A549 (cell line): Measurements from ENCODE around the gene COL8A1. TPM values are rescaled to one million over a fixed set of nuclear protein-coding genes. Genes with fewer than 3 reads are reported as not detected.

Experiments
- ATAC-seq, 2 experiments: fragments of 200-7000 bp in 1 of 2; fragments of >200 bp in 1 of 2; cut with Nextera tagmentation in 1 of 2; cut with Tn5 transposase in 1 of 2; 3 replicates each; pipeline versions ENCODE4 v1.8.0 to v1.9.1; 2018 to 2020; ENCODE audit warnings: mild to moderate bottlenecking in 1 of 2, moderate library complexity in 1 of 2
- CTCF ChIA-PET: fragments of 300-600 bp; sonication (Branson Sonifier 250); formaldehyde crosslinking; extraction: SDS; loops from one replicate; lab custom pipeline; 2021; ENCODE audit warnings: antibody characterized with exemption, inconsistent platforms; lab: Yijun Ruan, JAX
- POLR2A ChIA-PET: fragments of 350-600 bp; formaldehyde crosslinking; extraction: SDS; loops from one replicate; lab custom pipeline; 2021; ENCODE audit warnings: antibody characterized with exemption, inconsistent platforms; lab: Yijun Ruan, JAX
- DNase-seq, 2 experiments: peaks; one replicate each; pipeline versions ENCODE4 v3.0.0 to v3.0.0-alpha.2; 2011 to 2016; ENCODE audit warnings: low read depth in 1 of 2, low spot score in 1 of 2
- FAIRE-seq: peaks from 2 replicates; lab custom pipeline; 2011; peaks lifted over from hg19 to GRCh38; lab: Jason Lieb, UNC
- H3K27ac ChIP-seq, 2 experiments: fragments of >200 bp; sonication (Bioruptor Twin); formaldehyde crosslinking; 3 replicates each; pipeline ENCODE4 v1.5.1; 2016 to 2017
- H3K4me1 ChIP-seq: fragments of >200 bp; sonication (Bioruptor Twin); formaldehyde crosslinking; 3 replicates; pipeline ENCODE4 v1.6.1; 2016
- H3K4me2 ChIP-seq: fragments of >200 bp; sonication (Bioruptor Twin); formaldehyde crosslinking; 3 replicates; pipeline ENCODE4 v1.6.1; 2016
- H3K4me3 ChIP-seq: fragments of >200 bp; sonication (Bioruptor Twin); formaldehyde crosslinking; 3 replicates; pipeline ENCODE4 v1.5.1; 2016
- H3K9me3 ChIP-seq: fragments of >200 bp; sonication (Bioruptor Twin); formaldehyde crosslinking; 3 replicates; pipeline ENCODE4 v1.6.1; 2016
- BCL3 ChIP-seq: fragments of >200 bp; sonication (Bioruptor Twin); formaldehyde crosslinking; IDR thresholded peaks from 3 replicates; pipeline ENCODE4 v1.6.1; 2016
- CBX2 ChIP-seq: fragments of 200-600 bp; sonication (generic); IDR thresholded peaks from 2 replicates; pipeline ENCODE4 v1.6.1; 2016; ENCODE audit warnings: low read depth, mild to moderate bottlenecking, borderline replicate concordance
- CBX8 ChIP-seq: fragments of 200-600 bp; sonication (generic); IDR thresholded peaks from 2 replicates; pipeline ENCODE4 v1.6.1; 2016
- CEBPB ChIP-seq, 2 experiments: fragments of >200 bp in 1 of 2; sonication (Bioruptor Twin) in 1 of 2; formaldehyde crosslinking in 1 of 2; IDR thresholded peaks; 2 replicates each; pipeline ENCODE4 v1.6.1; 2012 to 2016
- CHD4 ChIP-seq: fragments of 200-600 bp; sonication (generic); IDR thresholded peaks from 2 replicates; pipeline ENCODE4 v1.6.1; 2016; ENCODE audit warnings: antibody characterized with exemption, mild to moderate bottlenecking, borderline replicate concordance
- EP300 ChIP-seq, 2 experiments: fragments of >200 bp; sonication (Bioruptor Twin); formaldehyde crosslinking; IDR thresholded peaks; 2 replicates in 1 of 2; 3 replicates in 1 of 2; pipeline ENCODE4 v1.6.1; 2016 to 2017
- FOSB ChIP-seq: fragments of 250-450 bp; sonication (Bioruptor Pico); IDR thresholded peaks from 2 replicates; pipeline ENCODE4 v1.5.0; 2020; ENCODE audit warnings: mild to moderate bottlenecking, moderate library complexity
- FOSL2 ChIP-seq, 2 experiments: fragments of 450-650 bp in 1 of 2; fragments of >200 bp in 1 of 2; sonication (Bioruptor Twin) in 1 of 2; formaldehyde crosslinking; IDR thresholded peaks; 2 replicates each; pipeline versions ENCODE4 v1.5.0 to v1.6.1; 2016 to 2020; ENCODE audit warnings: mild to moderate bottlenecking in 1 of 2, moderate library complexity in 1 of 2
- GATA3 ChIP-seq: IDR thresholded peaks from 2 replicates; pipeline ENCODE4 v1.6.1; 2012; ENCODE audit warnings: borderline replicate concordance
- HDAC2 ChIP-seq: fragments of 200-600 bp; sonication (generic); IDR thresholded peaks from 2 replicates; pipeline ENCODE4 v1.6.1; 2016
- HOXA7 ChIP-seq: fragments of 250-450 bp; sonication (Bioruptor Pico); IDR thresholded peaks from 2 replicates; pipeline ENCODE4 v1.5.0; 2020; ENCODE audit warnings: mild to moderate bottlenecking, moderate library complexity
- HOXB13 ChIP-seq: fragments of 250-450 bp; sonication (Bioruptor Pico); IDR thresholded peaks from 2 replicates; pipeline ENCODE4 v1.5.0; 2020; ENCODE audit warnings: low read depth, mild to moderate bottlenecking, moderate library complexity
- HOXB5 ChIP-seq: fragments of 250-450 bp; sonication (Bioruptor Pico); IDR thresholded peaks from 2 replicates; pipeline ENCODE4 v1.5.0; 2020; ENCODE audit warnings: mild to moderate bottlenecking, moderate library complexity
- JUNB ChIP-seq: fragments of >200 bp; sonication (Bioruptor Twin); formaldehyde crosslinking; IDR thresholded peaks from 2 replicates; pipeline ENCODE4 v1.6.1; 2016
- MAFK ChIP-seq: fragments of 450-650 bp; IDR thresholded peaks from 2 replicates; pipeline ENCODE4 v1.6.1; 2014; ENCODE audit not compliant: partially characterized antibody
- MAX ChIP-seq: IDR thresholded peaks from 2 replicates; pipeline ENCODE4 v1.6.1; 2012
- NR3C1 ChIP-seq: fragments of >200 bp; sonication (Bioruptor Twin); formaldehyde crosslinking; IDR thresholded peaks from 3 replicates; pipeline ENCODE4 v1.6.1; 2017
- RAD21 ChIP-seq, 2 experiments: fragments of >200 bp in 1 of 2; sonication (Bioruptor Twin) in 1 of 2; formaldehyde crosslinking in 1 of 2; IDR thresholded peaks in 1 of 2; conservative IDR thresholded peaks in 1 of 2; 2 replicates in 1 of 2; 3 replicates in 1 of 2; pipeline ENCODE4 v1.6.1; 2012 to 2018; ENCODE audit warnings: inconsistent platforms in 1 of 2
- RARB ChIP-seq: fragments of 250-450 bp; sonication (Bioruptor Pico); IDR thresholded peaks from 2 replicates; pipeline ENCODE4 v1.8.0; 2021; ENCODE audit warnings: mild to moderate bottlenecking, moderate library complexity
- RCOR1 ChIP-seq: fragments of 150-350 bp; IDR thresholded peaks from 2 replicates; pipeline ENCODE4 v1.6.1; 2014; ENCODE audit warnings: antibody characterized with exemption, low read length, low read depth
- RFX5 ChIP-seq: fragments of 450-650 bp; IDR thresholded peaks from 2 replicates; pipeline ENCODE4 v1.7.1; 2014; ENCODE audit warnings: antibody characterized with exemption, mild to moderate bottlenecking, moderate library complexity
- RNF2 ChIP-seq: fragments of 200-600 bp; sonication (generic); IDR thresholded peaks from 2 replicates; pipeline ENCODE4 v1.6.1; 2016; ENCODE audit warnings: low read depth, mild to moderate bottlenecking, antibody characterized with exemption, moderate library complexity, borderline replicate concordance
- SMC3 ChIP-seq: fragments of >200 bp; sonication (Bioruptor Twin); formaldehyde crosslinking; IDR thresholded peaks from 3 replicates; pipeline ENCODE4 v1.6.1; 2018; ENCODE audit warnings: inconsistent platforms
- SREBF2 ChIP-seq: fragments of 450-650 bp; IDR thresholded peaks from 2 replicates; pipeline ENCODE4 v1.6.1; 2014; ENCODE audit warnings: mild to moderate bottlenecking, moderate library complexity
- TP53 ChIP-seq: fragments of 250-450 bp; sonication (Bioruptor Pico); IDR thresholded peaks from 2 replicates; pipeline ENCODE4 v1.5.0; 2021; ENCODE audit warnings: mild to moderate bottlenecking, moderate library complexity
- ZC3H11A ChIP-seq: fragments of 450-650 bp; IDR thresholded peaks from 2 replicates; pipeline ENCODE4 v1.6.1; 2014; ENCODE audit warnings: antibody characterized with exemption, mild to moderate bottlenecking
- WGBS: methylation state at CpG from one replicate; pipeline ENCODE4 v1.1.6; 2017; ENCODE audit errors: missing lambda C conversion rate; 5-methylcytosine and 5-hydroxymethylcytosine counted together
- polyA plus RNA-seq, 4 experiments: library from polyadenylated mRNA; depleted of rRNA in 3 of 4; stranded (reverse); fragments of >200 nt; fragmentation: RNase III in 1 of 4; extraction: RNeasy Plus Mini Kit Qiagen cat#74134 plus additional on column Dnase treatment in 1 of 4; gene quantifications; 2 replicates in 3 of 4; 3 replicates in 1 of 4; pipeline ENCODE4 v1.2.3, GENCODE V29; 2011 to 2017
- TF ChIP-seq, protein P1 (sequence below): IDR thresholded peaks from 2 replicates; pipeline ENCODE4 v1.6.1; 2012; ENCODE audit warnings: low read depth, borderline replicate concordance
- TF ChIP-seq, protein P2 (sequence below): fragments of >200 bp; sonication (Bioruptor Twin); formaldehyde crosslinking; IDR thresholded peaks from 2 replicates; pipeline ENCODE4 v1.6.1; 2016
- TF ChIP-seq, protein P3 (sequence below): fragments of 200-600 bp; sonication (generic); IDR thresholded peaks from 2 replicates; pipeline ENCODE4 v1.6.1; 2016; ENCODE audit warnings: antibody characterized with exemption, mild to moderate bottlenecking, moderate library complexity
- TF ChIP-seq, protein P4 (sequence below): IDR thresholded peaks from 2 replicates; pipeline ENCODE4 v1.6.1; 2012

Gene COL8A1
- polyA plus RNA-seq, 2 of the 4 experiments (the other 2 are of a cell fraction) = not detected

DNA sequence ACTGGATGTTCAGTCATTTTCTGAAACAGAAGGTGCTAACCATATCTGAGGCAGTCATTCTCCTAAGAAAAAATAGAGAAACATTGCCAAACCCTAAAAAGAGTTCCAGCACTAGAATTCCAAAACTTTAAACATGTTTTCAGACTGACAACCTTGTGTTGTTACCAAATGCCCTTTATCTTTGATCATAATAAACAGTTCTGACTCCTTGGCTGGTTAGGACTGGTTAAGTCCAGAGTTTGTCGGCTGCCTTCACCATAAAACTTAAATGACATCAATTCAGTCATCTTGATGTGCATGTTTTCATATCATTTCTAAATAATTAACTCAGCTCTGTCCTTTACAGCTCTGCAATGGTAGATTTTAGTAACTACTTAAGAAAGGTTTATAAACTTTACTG lies 68.0 kb downstream of the COL8A1 start:
- ChIA-PET POLR2A (no interaction called here), CTCF (interaction anchor here (0.6 kb wide), 1 partner anchor 512 kb away, joined by 4 read pairs; no protein-coding TSS in a partner anchor)
- Histone ChIP-seq H3K4me1 (no peaks in the 10 kb centered on the region), H3K9me3 (no peaks in the 10 kb centered on the region), H3K4me3 (no peak overlapping the region)
- FAIRE-seq (no peak), DNase-seq (no peak)
- 69% methylated on average over 1 of the region's 1 CpG for WGBS
- TF ChIP-seq MAX (no peak), RNF2 (no peak), NR3C1 (no peak), JUNB (no peak), RFX5 (no peak), CBX8 (no peak)
- TF ChIP-seq, protein P1, sequence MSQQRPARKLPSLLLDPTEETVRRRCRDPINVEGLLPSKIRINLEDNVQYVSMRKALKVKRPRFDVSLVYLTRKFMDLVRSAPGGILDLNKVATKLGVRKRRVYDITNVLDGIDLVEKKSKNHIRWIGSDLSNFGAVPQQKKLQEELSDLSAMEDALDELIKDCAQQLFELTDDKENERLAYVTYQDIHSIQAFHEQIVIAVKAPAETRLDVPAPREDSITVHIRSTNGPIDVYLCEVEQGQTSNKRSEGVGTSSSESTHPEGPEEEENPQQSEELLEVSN = no peak
- TF ChIP-seq, all 56 proteins: peak for 0
- no peak overlapping the region for H3K4me2 ChIP-seq
- H3K27ac ChIP-seq = no peak overlapping the region
- ATAC-seq = no peak

- no peaks in the 10 kb centered on the region for H3K9me3 ChIP-seq
- H3K4me2 ChIP-seq = no peak overlapping the region
- TF ChIP-seq TP53 (CRISPR knock-in tag) (no peak), SREBF2 (no peak), RAD21 (conservative IDR thresholded peaks at IDR 0.05 in 1 of 2, IDR thresholded peaks at IDR 0.05 in 1 of 2) (no peak), FOSL2 (IDR thresholded peaks at IDR 0.05) (no peak), FOSL2 (CRISPR knock-in tag; IDR thresholded peaks at IDR 0.05) (no peak), RARB (no peak), SMC3 (no peak), CEBPB (IDR thresholded peaks at IDR 0.05) (no peak), RNF2 (no peak), GATA3 (no peak), RCOR1 (no peak), BCL3 (no peak), HOXA7 (CRISPR knock-in tag) (no peak), HOXB13 (CRISPR knock-in tag) (no peak), HOXB5 (CRISPR knock-in tag) (no peak), CHD4 (no peak), HDAC2 (no peak), EP300 (IDR thresholded peaks at IDR 0.05) (no peak), CBX2 (no peak)
- TF ChIP-seq, protein P2, sequence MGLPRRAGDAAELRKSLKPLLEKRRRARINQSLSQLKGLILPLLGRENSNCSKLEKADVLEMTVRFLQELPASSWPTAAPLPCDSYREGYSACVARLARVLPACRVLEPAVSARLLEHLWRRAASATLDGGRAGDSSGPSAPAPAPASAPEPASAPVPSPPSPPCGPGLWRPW = no peak
- no peaks in the 10 kb centered on the region for H3K4me1 ChIP-seq
- POLR2A ChIA-PET = no interaction called here
- H3K27ac ChIP-seq = no peak overlapping the region
- FAIRE-seq (no peak), DNase-seq (no peak), ATAC-seq (no peak)
- H3K4me3 ChIP-seq = no peak overlapping the region
- CTCF ChIA-PET = no interaction called here
- WGBS = 57% methylated on average over 4 of the region's 4 CpGs
Observed at GRCh38 chr3:99708207-99708745, 69.9 kb downstream of the COL8A1 start.

GRCh38 chr3:99709686-99710085 lies 71.3 kb downstream of the COL8A1 start:
- H3K27ac ChIP-seq = no peak overlapping the region
- no peak overlapping the region for H3K4me3 ChIP-seq
- H3K9me3 ChIP-seq = no peaks in the 10 kb centered on the region
- no peak for FAIRE-seq
- ChIA-PET CTCF (no interaction called here), POLR2A (no interaction called here)
- ATAC-seq = no peak
- WGBS = 100% methylated on average over 1 of the region's 1 CpG
- H3K4me2 ChIP-seq = no peak overlapping the region
- H3K4me1 ChIP-seq = no peaks in the 10 kb centered on the region
- no peak for DNase-seq
- TF ChIP-seq MAFK (no peak), RARB (no peak), EP300 (IDR thresholded peaks at IDR 0.05) (no peak), ZC3H11A (no peak), TP53 (CRISPR knock-in tag) (no peak), FOSB (CRISPR knock-in tag) (no peak)
- TF ChIP-seq, protein P3, sequence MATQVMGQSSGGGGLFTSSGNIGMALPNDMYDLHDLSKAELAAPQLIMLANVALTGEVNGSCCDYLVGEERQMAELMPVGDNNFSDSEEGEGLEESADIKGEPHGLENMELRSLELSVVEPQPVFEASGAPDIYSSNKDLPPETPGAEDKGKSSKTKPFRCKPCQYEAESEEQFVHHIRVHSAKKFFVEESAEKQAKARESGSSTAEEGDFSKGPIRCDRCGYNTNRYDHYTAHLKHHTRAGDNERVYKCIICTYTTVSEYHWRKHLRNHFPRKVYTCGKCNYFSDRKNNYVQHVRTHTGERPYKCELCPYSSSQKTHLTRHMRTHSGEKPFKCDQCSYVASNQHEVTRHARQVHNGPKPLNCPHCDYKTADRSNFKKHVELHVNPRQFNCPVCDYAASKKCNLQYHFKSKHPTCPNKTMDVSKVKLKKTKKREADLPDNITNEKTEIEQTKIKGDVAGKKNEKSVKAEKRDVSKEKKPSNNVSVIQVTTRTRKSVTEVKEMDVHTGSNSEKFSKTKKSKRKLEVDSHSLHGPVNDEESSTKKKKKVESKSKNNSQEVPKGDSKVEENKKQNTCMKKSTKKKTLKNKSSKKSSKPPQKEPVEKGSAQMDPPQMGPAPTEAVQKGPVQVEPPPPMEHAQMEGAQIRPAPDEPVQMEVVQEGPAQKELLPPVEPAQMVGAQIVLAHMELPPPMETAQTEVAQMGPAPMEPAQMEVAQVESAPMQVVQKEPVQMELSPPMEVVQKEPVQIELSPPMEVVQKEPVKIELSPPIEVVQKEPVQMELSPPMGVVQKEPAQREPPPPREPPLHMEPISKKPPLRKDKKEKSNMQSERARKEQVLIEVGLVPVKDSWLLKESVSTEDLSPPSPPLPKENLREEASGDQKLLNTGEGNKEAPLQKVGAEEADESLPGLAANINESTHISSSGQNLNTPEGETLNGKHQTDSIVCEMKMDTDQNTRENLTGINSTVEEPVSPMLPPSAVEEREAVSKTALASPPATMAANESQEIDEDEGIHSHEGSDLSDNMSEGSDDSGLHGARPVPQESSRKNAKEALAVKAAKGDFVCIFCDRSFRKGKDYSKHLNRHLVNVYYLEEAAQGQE = no peak
- TF ChIP-seq, protein P4, sequence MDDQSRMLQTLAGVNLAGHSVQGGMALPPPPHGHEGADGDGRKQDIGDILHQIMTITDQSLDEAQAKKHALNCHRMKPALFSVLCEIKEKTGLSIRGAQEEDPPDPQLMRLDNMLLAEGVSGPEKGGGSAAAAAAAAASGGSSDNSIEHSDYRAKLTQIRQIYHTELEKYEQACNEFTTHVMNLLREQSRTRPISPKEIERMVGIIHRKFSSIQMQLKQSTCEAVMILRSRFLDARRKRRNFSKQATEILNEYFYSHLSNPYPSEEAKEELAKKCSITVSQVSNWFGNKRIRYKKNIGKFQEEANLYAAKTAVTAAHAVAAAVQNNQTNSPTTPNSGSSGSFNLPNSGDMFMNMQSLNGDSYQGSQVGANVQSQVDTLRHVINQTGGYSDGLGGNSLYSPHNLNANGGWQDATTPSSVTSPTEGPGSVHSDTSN = no peak
- TF ChIP-seq, protein P2 = no peak
